ENCODE results near the gene EXTL1. TPM values are rescaled to one million over a fixed set of nuclear protein-coding genes. Genes with fewer than 3 reads are reported as not detected.

The EXTL1 gene
- total and polyA plus RNA-seq, 10 of the 15 experiments (the other 5 are each of a cell fraction or from before 2014, with no cell fraction given), result not detected

GRCh38 chr1:26022404-26022779 lies 817 bp downstream of the EXTL1 start:
- H3K9me3 ChIP-seq (replicated peaks; ENCODE audit: control insufficient read depth, insufficient read depth, low read length), result no peaks in the 10 kb centered on the region
- H3K9ac ChIP-seq (ENCODE audit: control insufficient read depth, insufficient read depth, low read length), result no peak overlapping the region
- ChIA-PET CTCF (interaction anchor here (1.1 kb wide), 1 partner anchor 13 kb away, joined by 4 read pairs; no protein-coding TSS in a partner anchor), POLR2A (no interaction called here), SMC1A (ENCODE audit: uncharacterized antibody, unreplicated experiment) (no interaction called here), RAD21 (ENCODE audit: unreplicated experiment) (no interaction called here)
- H3K79me2 ChIP-seq (ENCODE audit: control insufficient read depth, insufficient read depth, low read length), result no peaks in the 10 kb centered on the region
- no peak overlapping the region for H3K4me3 ChIP-seq
- H3K36me3 ChIP-seq (ENCODE audit: control insufficient read depth in 2 of 2, insufficient read depth in 2 of 2, low read length in 1 of 2), result no peaks in the 10 kb centered on the region
- H3K4me1 ChIP-seq (ENCODE audit: control insufficient read depth, insufficient read depth, low read length), result peaks cover 4% of the 10 kb centered on the region; the same call in 1 of the 2 replicates
- BruUV-seq (replicated peaks), result no TSS peak
- TF ChIP-seq CBX5 (IDR thresholded peaks at IDR 0.05; ENCODE audit: low read depth) (no peak), POLR2AphosphoS5 (IDR thresholded peaks at IDR 0.05; ENCODE audit: low read length) (no peak), ZNF274 (IDR thresholded peaks at IDR 0.05; ENCODE audit: insufficient read depth, insufficient read length) (no peak), RELA (IDR thresholded peaks at IDR 0.05; ENCODE audit: borderline replicate concordance, partially characterized antibody) (no peak), NR2C2 (IDR thresholded peaks at IDR 0.05; ENCODE audit: borderline replicate concordance, control insufficient read depth, insufficient read length, low read depth) (no peak), NFYA (IDR thresholded peaks at IDR 0.05; ENCODE audit: borderline replicate concordance, low read depth, low read length) (no peak), ZBTB4 (CRISPR knock-in tag; IDR thresholded peaks at IDR 0.05) (no peak), ZNF687 (IDR thresholded peaks at IDR 0.05) (no peak), NFYB (IDR thresholded peaks at IDR 0.05; ENCODE audit: insufficient read depth, low read depth, low read length) (no peak), CHD1 (IDR thresholded peaks at IDR 0.05; ENCODE audit: low read depth, low read length) (no peak), SRF (IDR thresholded peaks at IDR 0.05; ENCODE audit: low read depth in 2 of 2, low read length in 2 of 2) (no peak), HDAC2 (IDR thresholded peaks at IDR 0.05) (no peak), SMAD1 (IDR thresholded peaks at IDR 0.05; ENCODE audit: low read depth, partially characterized antibody) (no peak)
- no peak overlapping the region for H3K27ac ChIP-seq (ENCODE audit: control insufficient read depth, insufficient read depth)
- no peaks in the 10 kb centered on the region; a peak in 3 of 4 replicates for H3K27me3 ChIP-seq (replicated peaks in 1 of 2; ENCODE audit: control insufficient read depth in 2 of 2, insufficient read depth in 2 of 2, low read length in 1 of 2)
- no peaks in the 10 kb centered on the region for H4K20me1 ChIP-seq (ENCODE audit: control insufficient read depth, insufficient read depth)
- no peak for FAIRE-seq
- H3K4me2 ChIP-seq (ENCODE audit: control insufficient read depth, insufficient read depth), result no peak overlapping the region
- no peak for ATAC-seq
- 48% methylated on average over 8 of the region's 8 CpGs for WGBS (ENCODE audit: insufficient coverage, insufficient replicate concordance, low lambda C conversion rate, missing lambda C conversion rate)
- in situ Hi-C loops (cut with MboI), result no loop called here
- no peak for DNase-seq (ENCODE audit: low read depth, low spot score)
- H2AFZ ChIP-seq (ENCODE audit: control insufficient read depth, low read depth, low read length), result no peak overlapping the region
- intact Hi-C loops (cut with micrococcal nuclease; ENCODE audit: unreplicated experiment), result no loop called here

Data from GM12878 (cell line).